DMS153 treated with DMSO at 0.1 percent for 48 hours (cell line): ENCODE measurements around the gene MIAT.

ENCODE experiments used
- DNase-seq: peaks from one replicate; lab custom pipeline; 2025; ENCODE audit not compliant: unreplicated experiment; lab: John Stamatoyannopoulos, UW

The MIAT gene

GRCh38 chr22:26631282-26631681 is 26.1 kb upstream of the MIAT start:
- DNase-seq, result no peak

GRCh38 chr22:26632422-26633155 is 24.8 kb upstream of the MIAT start:
- DNase-seq, result no peak

- no peak for DNase-seq
Measured at GRCh38 chr22:26634189-26634588, 23.2 kb upstream of the MIAT start.

- no peak for DNase-seq
Measured at GRCh38 chr22:26635117-26635516, 22.3 kb upstream of the MIAT start.

- no peak for DNase-seq
Measured at GRCh38 chr22:26636296-26636695, 21.1 kb upstream of the MIAT start.

- peak; percentile 53 for DNase-seq
Measured at GRCh38 chr22:26642465-26643417, 14.6 kb upstream of the MIAT start.

- DNase-seq, result no peak
Measured at GRCh38 chr22:26643418-26644100, 13.8 kb upstream of the MIAT start.

GRCh38 chr22:26646158-26646557 is 11.2 kb upstream of the MIAT start:
- peak; percentile 28 for DNase-seq

GRCh38 chr22:26648011-26648497 is 9.3 kb upstream of the MIAT start:
- DNase-seq, result peak; percentile 88

GRCh38 chr22:26648528-26649388 is 8.6 kb upstream of the MIAT start:
- DNase-seq, result peak; percentile 59

- DNase-seq, result no peak
Measured at GRCh38 chr22:26650722-26651421, 6.5 kb upstream of the MIAT start.

- DNase-seq, result no peak
Measured at GRCh38 chr22:26651815-26652214, 5.6 kb upstream of the MIAT start.

GRCh38 chr22:26658161-26658560 is 773 bp downstream of the MIAT start:
- DNase-seq, result no peak

GRCh38 chr22:26658671-26659478 is 1.5 kb downstream of the MIAT start:
- peak; percentile 77 for DNase-seq

- no peak for DNase-seq
Measured at GRCh38 chr22:26660356-26660755, 3.0 kb downstream of the MIAT start.

- DNase-seq, result peak; percentile 23
Measured at GRCh38 chr22:26660961-26661578, 3.7 kb downstream of the MIAT start.

- DNase-seq, result no peak
Measured at GRCh38 chr22:26662160-26662559, 4.8 kb downstream of the MIAT start.

GRCh38 chr22:26663374-26663923 is 6.1 kb downstream of the MIAT start:
- DNase-seq, result no peak
